GM12878 (cell line): ENCODE results near the gene CCDC9. TPM values are rescaled to one million over a fixed set of nuclear protein-coding genes. Genes with fewer than 3 reads are reported as not detected.
A peak's percentile ranks its signal among the peaks of the same experiment; 100 is the strongest.

Source experiments
- BCL11A ChIP-seq: IDR thresholded peaks from 2 replicates; pipeline ENCODE4 v1.6.1; 2011; ENCODE audit warnings: low read depth, low read length
- CBFB ChIP-seq: IDR thresholded peaks from 2 replicates; pipeline ENCODE4 v1.6.1; 2016; ENCODE audit warnings: antibody characterized with exemption, low read depth
- DPF2 ChIP-seq: fragments of 450-650 bp; IDR thresholded peaks from 2 replicates; pipeline ENCODE4 v1.6.1; 2017; ENCODE audit warnings: mild to moderate bottlenecking
- EED ChIP-seq: sonication (generic); IDR thresholded peaks from 2 replicates; pipeline ENCODE4 v1.6.1; 2016; ENCODE audit warnings: antibody characterized with exemption, low read depth
- EP300 ChIP-seq, 2 experiments: fragments of 150-350 bp in 1 of 2; IDR thresholded peaks; 2 replicates each; pipeline ENCODE4 v1.6.1; 2011 to 2012; ENCODE audit warnings: low read depth in 2 of 2, low read length in 2 of 2, borderline replicate concordance in 1 of 2, improper control_type of control experiment in 1 of 2, inconsistent platforms in 1 of 2; ENCODE audit not compliant: control insufficient read depth in 1 of 2
- HDGF ChIP-seq: fragments of 450-650 bp; IDR thresholded peaks from 2 replicates; pipeline ENCODE4 v1.6.1; 2016; ENCODE audit warnings: antibody characterized with exemption
- IKZF1 ChIP-seq: fragments of 450-650 bp; conservative IDR thresholded peaks from 2 replicates; pipeline ENCODE4 v1.6.1; 2017; ENCODE audit warnings: antibody characterized with exemption, mild to moderate bottlenecking
- IKZF2 ChIP-seq, 2 experiments: fragments of 450-650 bp; IDR thresholded peaks; 2 replicates each; pipeline ENCODE4 v1.6.1; 2017; ENCODE audit warnings: mild to moderate bottlenecking in 2 of 2, moderate library complexity in 2 of 2
- JUNB ChIP-seq: IDR thresholded peaks from 2 replicates; pipeline ENCODE4 v1.6.1; 2016; ENCODE audit warnings: antibody characterized with exemption, mild to moderate bottlenecking
- MEF2A ChIP-seq: IDR thresholded peaks from 2 replicates; pipeline ENCODE4 v1.6.1; 2011; ENCODE audit warnings: low read depth, mild to moderate bottlenecking, low read length, moderate library complexity; ENCODE audit not compliant: insufficient read depth
- MTA3 ChIP-seq: IDR thresholded peaks from 2 replicates; pipeline ENCODE4 v1.6.1; 2012; ENCODE audit warnings: low read length, inconsistent platforms, borderline replicate concordance
- NFIC ChIP-seq: IDR thresholded peaks from 2 replicates; pipeline ENCODE4 v1.6.1; 2012; ENCODE audit warnings: low read depth, mild to moderate bottlenecking, inconsistent platforms, low read length, moderate library complexity
- PAX5 ChIP-seq: IDR thresholded peaks from 2 replicates; pipeline ENCODE4 v1.6.1; 2011; ENCODE audit warnings: low read depth, low read length, borderline replicate concordance
- PKNOX1 ChIP-seq: fragments of 450-650 bp; IDR thresholded peaks from 2 replicates; pipeline ENCODE4 v1.6.1; 2016; ENCODE audit warnings: mild to moderate bottlenecking
- PML ChIP-seq: IDR thresholded peaks from 2 replicates; pipeline ENCODE4 v1.6.1; 2012; ENCODE audit warnings: low read length, inconsistent platforms
- RAD51 ChIP-seq: fragments of 450-650 bp; IDR thresholded peaks from 2 replicates; pipeline ENCODE4 v1.6.1; 2016; ENCODE audit warnings: moderate library complexity, mild to moderate bottlenecking, inconsistent platforms
- SMARCA5 ChIP-seq: fragments of 450-650 bp; IDR thresholded peaks from 2 replicates; pipeline ENCODE4 v1.6.1; 2017; ENCODE audit warnings: mild to moderate bottlenecking
- ZBED1 ChIP-seq: IDR thresholded peaks from 2 replicates; pipeline ENCODE4 v1.6.1; 2016; ENCODE audit warnings: borderline replicate concordance
- ZBTB33 ChIP-seq: fragments of 450-650 bp; IDR thresholded peaks from 2 replicates; pipeline ENCODE4 v1.6.1; 2017; ENCODE audit warnings: mild to moderate bottlenecking
- ZNF217 ChIP-seq: fragments of 450-650 bp; IDR thresholded peaks from 2 replicates; pipeline ENCODE4 v1.6.1; 2017; ENCODE audit warnings: antibody characterized with exemption, mild to moderate bottlenecking
- polyA plus RNA-seq, 11 experiments: library from polyadenylated mRNA; depleted of rRNA in 4 of 11; unstranded in 6 of 11; stranded (reverse) in 5 of 11; fragments of >200 nt; fragmentation: Nextera tagmentation in 4 of 11; fragmentation: Illumina TruSeq in 1 of 11; extraction: Ambion mirVana in 4 of 11; extraction: Trizol in 1 of 11; gene quantifications; 1 replicate in 1 of 11; 2 replicates in 10 of 11; pipeline versions ENCODE4 v1.2.1 to v1.2.3, GENCODE V29; 2011 to 2016; ENCODE audit warnings: inconsistent platforms in 2 of 11, missing spikeins in 2 of 11, low read depth in 1 of 11
- total RNA-seq, 4 experiments: library from RNA; depleted of rRNA in 3 of 4; stranded (reverse); fragments of >200 nt in 3 of 4; fragmentation: Illumina TruSeq in 1 of 4; extraction: Trizol in 1 of 4; gene quantifications; 2 replicates each; pipeline versions ENCODE4 v1.2.1 to v1.2.3, GENCODE V29; 2013 to 2021
- TF ChIP-seq, protein P1 (sequence below): fragments of 450-650 bp; IDR thresholded peaks from 2 replicates; pipeline ENCODE4 v1.6.1; 2017; ENCODE audit warnings: mild to moderate bottlenecking, moderate library complexity
- TF ChIP-seq, protein P2 (sequence below): fragments of 450-650 bp; IDR thresholded peaks from 2 replicates; pipeline ENCODE4 v1.6.1; 2017; ENCODE audit warnings: mild to moderate bottlenecking, low read depth, inconsistent platforms; ENCODE audit not compliant: poor library complexity, severe bottlenecking

Gene CCDC9
- total and polyA plus RNA-seq, 10 of the 15 experiments (the other 5 are each of a cell fraction or from before 2014, with no cell fraction given) = 0.18 to 17.5 (median 7.1) TPM; not detected in 1

GRCh38 chr19:47261946-47262793 lies 5.8 kb downstream of the CCDC9 start (continued):
- TF ChIP-seq NFIC (peak; percentile 77), DPF2 (peak; percentile 86), BCL11A (peak; percentile 80), EED (peak; percentile 47; the same call in 1 of the 2 replicates), IKZF1 (peak; percentile 79), MEF2A (0 out of 2 replicates have a peak, but pooled peaks have one; percentile 21), JUNB (peak; percentile 21; the same call in 1 of the 2 replicates), ZBED1 (peak; percentile 49; the same call in 1 of the 2 replicates), SMARCA5 (peak; percentile 62), PAX5 (peak; percentile 91), IKZF2 (IDR thresholded peaks at IDR 0.05) (peak; percentile 89 to 92), CBFB (peak; percentile 91), MTA3 (peak; percentile 64; the same call in 1 of the 2 replicates), HDGF (peak; percentile 68), ZNF217 (peak; percentile 91), EP300 (IDR thresholded peaks at IDR 0.05; ENCODE audit: borderline replicate concordance in 1 of 2, control insufficient read depth in 1 of 2, low read depth in 2 of 2, low read length in 2 of 2) (peak; percentile 53 to 74; a peak in 1 of 4 replicates), RAD51 (peak; percentile 54; the same call in 1 of the 2 replicates), ZBTB33 (peak; percentile 24; the same call in 1 of the 2 replicates), PML (0 out of 2 replicates have a peak, but pooled peaks have one; percentile 34), PKNOX1 (peak; percentile 30; the same call in 1 of the 2 replicates)
- TF ChIP-seq, protein P1, sequence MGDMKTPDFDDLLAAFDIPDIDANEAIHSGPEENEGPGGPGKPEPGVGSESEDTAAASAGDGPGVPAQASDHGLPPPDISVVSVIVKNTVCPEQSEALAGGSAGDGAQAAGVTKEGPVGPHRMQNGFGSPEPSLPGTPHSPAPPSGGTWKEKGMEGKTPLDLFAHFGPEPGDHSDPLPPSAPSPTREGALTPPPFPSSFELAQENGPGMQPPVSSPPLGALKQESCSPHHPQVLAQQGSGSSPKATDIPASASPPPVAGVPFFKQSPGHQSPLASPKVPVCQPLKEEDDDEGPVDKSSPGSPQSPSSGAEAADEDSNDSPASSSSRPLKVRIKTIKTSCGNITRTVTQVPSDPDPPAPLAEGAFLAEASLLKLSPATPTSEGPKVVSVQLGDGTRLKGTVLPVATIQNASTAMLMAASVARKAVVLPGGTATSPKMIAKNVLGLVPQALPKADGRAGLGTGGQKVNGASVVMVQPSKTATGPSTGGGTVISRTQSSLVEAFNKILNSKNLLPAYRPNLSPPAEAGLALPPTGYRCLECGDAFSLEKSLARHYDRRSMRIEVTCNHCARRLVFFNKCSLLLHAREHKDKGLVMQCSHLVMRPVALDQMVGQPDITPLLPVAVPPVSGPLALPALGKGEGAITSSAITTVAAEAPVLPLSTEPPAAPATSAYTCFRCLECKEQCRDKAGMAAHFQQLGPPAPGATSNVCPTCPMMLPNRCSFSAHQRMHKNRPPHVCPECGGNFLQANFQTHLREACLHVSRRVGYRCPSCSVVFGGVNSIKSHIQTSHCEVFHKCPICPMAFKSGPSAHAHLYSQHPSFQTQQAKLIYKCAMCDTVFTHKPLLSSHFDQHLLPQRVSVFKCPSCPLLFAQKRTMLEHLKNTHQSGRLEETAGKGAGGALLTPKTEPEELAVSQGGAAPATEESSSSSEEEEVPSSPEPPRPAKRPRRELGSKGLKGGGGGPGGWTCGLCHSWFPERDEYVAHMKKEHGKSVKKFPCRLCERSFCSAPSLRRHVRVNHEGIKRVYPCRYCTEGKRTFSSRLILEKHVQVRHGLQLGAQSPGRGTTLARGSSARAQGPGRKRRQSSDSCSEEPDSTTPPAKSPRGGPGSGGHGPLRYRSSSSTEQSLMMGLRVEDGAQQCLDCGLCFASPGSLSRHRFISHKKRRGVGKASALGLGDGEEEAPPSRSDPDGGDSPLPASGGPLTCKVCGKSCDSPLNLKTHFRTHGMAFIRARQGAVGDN = peak; percentile 56
- TF ChIP-seq, protein P2, sequence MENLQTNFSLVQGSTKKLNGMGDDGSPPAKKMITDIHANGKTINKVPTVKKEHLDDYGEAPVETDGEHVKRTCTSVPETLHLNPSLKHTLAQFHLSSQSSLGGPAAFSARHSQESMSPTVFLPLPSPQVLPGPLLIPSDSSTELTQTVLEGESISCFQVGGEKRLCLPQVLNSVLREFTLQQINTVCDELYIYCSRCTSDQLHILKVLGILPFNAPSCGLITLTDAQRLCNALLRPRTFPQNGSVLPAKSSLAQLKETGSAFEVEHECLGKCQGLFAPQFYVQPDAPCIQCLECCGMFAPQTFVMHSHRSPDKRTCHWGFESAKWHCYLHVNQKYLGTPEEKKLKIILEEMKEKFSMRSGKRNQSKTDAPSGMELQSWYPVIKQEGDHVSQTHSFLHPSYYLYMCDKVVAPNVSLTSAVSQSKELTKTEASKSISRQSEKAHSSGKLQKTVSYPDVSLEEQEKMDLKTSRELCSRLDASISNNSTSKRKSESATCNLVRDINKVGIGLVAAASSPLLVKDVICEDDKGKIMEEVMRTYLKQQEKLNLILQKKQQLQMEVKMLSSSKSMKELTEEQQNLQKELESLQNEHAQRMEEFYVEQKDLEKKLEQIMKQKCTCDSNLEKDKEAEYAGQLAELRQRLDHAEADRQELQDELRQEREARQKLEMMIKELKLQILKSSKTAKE = peak; percentile 95
